ENCODE measurements around the gene LRRN2. TPM values are rescaled to one million over a fixed set of nuclear protein-coding genes. Genes with fewer than 3 reads are reported as not detected.
A peak's percentile ranks its signal among the peaks of the same experiment; 100 is the strongest.

The LRRN2 gene
- total and polyA plus RNA-seq, 9 of the 15 experiments (the other 6 are each of a cell fraction or from before 2014, with no cell fraction given) = 0.05 TPM; not detected in 8

DNA sequence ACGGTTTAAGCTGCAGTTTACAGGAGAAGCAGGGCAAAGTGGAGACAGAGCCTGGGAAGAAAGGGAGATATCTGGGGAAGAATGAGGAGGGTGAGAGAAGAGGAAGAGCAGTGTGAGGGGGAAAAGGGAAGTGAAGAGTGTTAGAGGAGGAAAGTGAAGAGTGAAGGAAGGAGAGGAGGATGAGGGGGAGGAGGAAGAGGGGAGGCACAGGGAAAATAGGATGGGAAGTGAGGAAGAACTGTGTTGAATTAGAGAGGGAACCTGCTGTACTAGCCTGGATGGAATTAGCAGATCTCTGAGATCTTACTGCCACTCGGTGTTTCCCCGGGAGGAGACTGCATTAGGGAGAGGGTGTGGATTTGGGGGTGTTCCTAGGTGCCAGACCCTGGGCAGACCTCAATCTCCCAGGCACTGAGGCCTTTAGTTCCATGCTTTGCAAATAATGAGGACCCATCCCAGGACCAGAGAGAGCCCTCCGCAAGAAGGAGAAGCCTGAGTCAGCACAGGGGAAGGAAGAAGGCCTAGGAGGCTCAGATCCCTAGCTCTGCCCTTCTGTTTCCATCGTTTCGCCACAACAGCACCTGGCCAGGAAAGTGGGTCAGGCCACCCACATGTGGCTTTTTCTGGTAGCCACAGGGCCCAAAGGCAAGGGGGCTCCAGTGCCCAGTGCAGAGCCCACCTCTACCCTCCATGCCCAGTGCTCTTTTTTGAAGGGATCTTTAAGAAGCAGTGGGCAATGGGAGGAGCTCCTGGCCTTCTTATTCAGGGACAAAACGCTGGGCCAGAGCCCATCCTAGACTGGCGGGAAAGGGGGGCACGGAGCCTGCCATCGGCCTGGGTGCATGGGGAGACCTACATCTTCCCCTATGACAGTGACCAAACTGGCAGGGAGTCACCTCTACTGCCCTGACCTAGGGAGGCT, 2.0 kb downstream of the LRRN2 start (continued):
- TF ChIP-seq, protein P1, sequence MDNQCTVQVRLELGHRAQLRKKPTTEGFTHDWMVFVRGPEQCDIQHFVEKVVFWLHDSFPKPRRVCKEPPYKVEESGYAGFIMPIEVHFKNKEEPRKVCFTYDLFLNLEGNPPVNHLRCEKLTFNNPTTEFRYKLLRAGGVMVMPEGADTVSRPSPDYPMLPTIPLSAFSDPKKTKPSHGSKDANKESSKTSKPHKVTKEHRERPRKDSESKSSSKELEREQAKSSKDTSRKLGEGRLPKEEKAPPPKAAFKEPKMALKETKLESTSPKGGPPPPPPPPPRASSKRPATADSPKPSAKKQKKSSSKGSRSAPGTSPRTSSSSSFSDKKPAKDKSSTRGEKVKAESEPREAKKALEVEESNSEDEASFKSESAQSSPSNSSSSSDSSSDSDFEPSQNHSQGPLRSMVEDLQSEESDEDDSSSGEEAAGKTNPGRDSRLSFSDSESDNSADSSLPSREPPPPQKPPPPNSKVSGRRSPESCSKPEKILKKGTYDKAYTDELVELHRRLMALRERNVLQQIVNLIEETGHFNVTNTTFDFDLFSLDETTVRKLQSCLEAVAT (IDR thresholded peaks at IDR 0.05) = no peak
- peak; percentile 24; the same call in 1 of the 2 replicates for TF ChIP-seq THRB (CRISPR knock-in tag; conservative IDR thresholded peaks at IDR 0.05)
- TF ChIP-seq KLF10 (CRISPR knock-in tag; IDR thresholded peaks at IDR 0.05) = no peak
- TF ChIP-seq TEAD1 (CRISPR knock-in tag; IDR thresholded peaks at IDR 0.05) = no peak
- no peak for TF ChIP-seq ZNF282 (CRISPR knock-in tag; IDR thresholded peaks at IDR 0.05)
- 0 out of 2 replicates have a peak, but pooled peaks have one; percentile 23 for TF ChIP-seq TSC22D4 (tag; IDR thresholded peaks at IDR 0.05)

- no peak overlapping the region for H3K27ac ChIP-seq (ENCODE audit: extremely low read depth, low read depth, low read length)
- H4K20me1 ChIP-seq (replicated peaks; ENCODE audit: control insufficient read depth, insufficient read depth, low read length) = no peaks in the 10 kb centered on the region
- no peaks in the 10 kb centered on the region for H3K9me3 ChIP-seq (replicated peaks; ENCODE audit: control insufficient read depth, insufficient read depth, low read depth, low read length)
- POLR2A ChIA-PET = interaction anchor here (0.6 to 3.2 kb wide), 4 partner anchors 8 to 37 kb away, joined by 3 to 13 read pairs (median 3); no protein-coding TSS in a partner anchor
- H3K4me2 ChIP-seq (ENCODE audit: insufficient read depth, low read length) = no peak overlapping the region
- no peaks in the 10 kb centered on the region for H3K9me1 ChIP-seq (ENCODE audit: control insufficient read depth, insufficient read depth, low read length)
- 0 out of 5 replicates have a peak, but pooled peaks cover 0 to 8% of the 10 kb centered on the region in 2 experiments for H3K27me3 ChIP-seq (ENCODE audit: control insufficient read depth in 2 of 2, insufficient read depth in 2 of 2, low read length in 2 of 2)
- no peak for DNase-seq (ENCODE audit: extremely low read depth in 1 of 4, low spot score in 3 of 4)
- no peak overlapping the region for H2AFZ ChIP-seq (ENCODE audit: low read depth, low read length)
- peaks cover 18 to 22% of the 10 kb centered on the region in 2 experiments; a peak in 4 of 5 replicates for H3K4me1 ChIP-seq (replicated peaks in 1 of 2; ENCODE audit: control insufficient read depth in 2 of 2, insufficient read depth in 2 of 2, low read length in 2 of 2)
- CTCF ChIA-PET (ENCODE audit: low intra/inter-chr PET ratio) = no interaction called here
- no peaks in the 10 kb centered on the region for H3K79me2 ChIP-seq (ENCODE audit: control insufficient read depth, insufficient read depth, low read length)
- no TSS peak for BruUV-seq (replicated peaks)
- in situ Hi-C loops (cut with MboI) (no loop called here), intact Hi-C loops (cut with micrococcal nuclease) (no loop called here)
- no peak overlapping the region for H3K9ac ChIP-seq (ENCODE audit: insufficient read depth in 1 of 2, low read depth in 2 of 2, low read length in 2 of 2)
- H3K4me3 ChIP-seq = no peak overlapping the region
- no peak for ATAC-seq
- H3K36me3 ChIP-seq (ENCODE audit: control insufficient read depth, insufficient read depth, low read length) = no peaks in the 10 kb centered on the region
- WGBS (ENCODE audit: insufficient coverage, low coverage, missing lambda C conversion rate) = 52% methylated on average over 7 of the region's 7 CpGs
- TF ChIP-seq ZNF57 (CRISPR knock-in tag; IDR thresholded peaks at IDR 0.05) = no peak
- TF ChIP-seq ZNF174 (CRISPR knock-in tag; IDR thresholded peaks at IDR 0.05) = no peak
- no peak for TF ChIP-seq ZFP1 (CRISPR knock-in tag; IDR thresholded peaks at IDR 0.05)
- TF ChIP-seq E2F3 (CRISPR knock-in tag; IDR thresholded peaks at IDR 0.05) = no peak
- no peak for TF ChIP-seq NR4A1 (CRISPR knock-in tag; IDR thresholded peaks at IDR 0.05)
- TF ChIP-seq NR4A1 (tag; IDR thresholded peaks at IDR 0.05) = no peak
- no peak for TF ChIP-seq FOXP1 (CRISPR knock-in tag; IDR thresholded peaks at IDR 0.05)
- TF ChIP-seq SRF (CRISPR knock-in tag; IDR thresholded peaks at IDR 0.05) = no peak
- no peak for FAIRE-seq
Observed at GRCh38 chr1:204680461-204680860, 5.1 kb downstream of the LRRN2 start.

Data from K562 (cell line).